ENCODE results near the gene ABCB6.
"Not testable (repeated sequence)": the region's sequence is repeated elsewhere in the genome, so short reads cannot be mapped to it uniquely, and the experiment has no call there.

The ABCB6 gene

GRCh38 chr2:219213486-219214071 lies 5.2 kb downstream of the ABCB6 start:
- TF ChIP-seq POLR2A (IDR thresholded peaks at IDR 0.05; ENCODE audit: low read length), result no peak
- no peak for TF ChIP-seq GATA1 (IDR thresholded peaks at IDR 0.05; ENCODE audit: low read depth, low read length)
- no peak for DNase-seq

GRCh38 chr2:219213026-219213415 lies 5.7 kb downstream of the ABCB6 start:
- no peak for DNase-seq
- TF ChIP-seq POLR2A (IDR thresholded peaks at IDR 0.05; ENCODE audit: low read length) (no peak), GATA1 (IDR thresholded peaks at IDR 0.05; ENCODE audit: low read depth, low read length) (no peak)

- no peak for TF ChIP-seq GATA1 (IDR thresholded peaks at IDR 0.05; ENCODE audit: low read depth, low read length)
- peak; percentile 1 for TF ChIP-seq POLR2A (IDR thresholded peaks at IDR 0.05; ENCODE audit: low read length)
- DNase-seq, result no peak
Observed at GRCh38 chr2:219210886-219211362, 7.8 kb downstream of the ABCB6 start.

- peak; percentile 34 for TF ChIP-seq POLR2A (IDR thresholded peaks at IDR 0.05; ENCODE audit: low read length)
- TF ChIP-seq GATA1 (IDR thresholded peaks at IDR 0.05; ENCODE audit: low read depth, low read length), result no peak
Observed at GRCh38 chr2:219210196-219210885, 8.4 kb downstream of the ABCB6 start.

GRCh38 chr2:219209236-219210195 lies 9.2 kb downstream of the ABCB6 start:
- no peak for DNase-seq
- TF ChIP-seq POLR2A (IDR thresholded peaks at IDR 0.05; ENCODE audit: low read length), result no peak
- no peak for TF ChIP-seq GATA1 (IDR thresholded peaks at IDR 0.05; ENCODE audit: low read depth, low read length)

More at GRCh38 chr2:219210196-219210885, 8.4 kb downstream of the ABCB6 start:
- DNase-seq, result no peak

- peak; percentile 13 for TF ChIP-seq POLR2A (IDR thresholded peaks at IDR 0.05; ENCODE audit: low read length)
- TF ChIP-seq GATA1 (IDR thresholded peaks at IDR 0.05; ENCODE audit: low read depth, low read length), result no peak
- DNase-seq, result peak in 1 of 2 experiments; percentile 48
Observed at GRCh38 chr2:219207884-219208740, 10.6 kb downstream of the ABCB6 start.

GRCh38 chr2:219207134-219207883 lies 11.4 kb downstream of the ABCB6 start:
- no peak for DNase-seq
- TF ChIP-seq GATA1 (IDR thresholded peaks at IDR 0.05; ENCODE audit: low read depth, low read length) (no peak), POLR2A (IDR thresholded peaks at IDR 0.05; ENCODE audit: low read length) (peak; percentile 19)

- peak; percentile 97 for TF ChIP-seq POLR2A (IDR thresholded peaks at IDR 0.05; ENCODE audit: low read length)
- TF ChIP-seq GATA1 (IDR thresholded peaks at IDR 0.05; ENCODE audit: low read depth, low read length), result no peak
- DNase-seq, result peak; percentile 95 to 97
Observed at GRCh38 chr2:219206328-219207133, 12.2 kb downstream of the ABCB6 start, which contains the start of gene ZFAND2B. Gene ZFAND2B, plus strand, starts transcription at chr2:219206782. Its CDS starts 206 bp downstream, at chr2:219206988.

- no peak for TF ChIP-seq POLR2A (IDR thresholded peaks at IDR 0.05; ENCODE audit: low read length)
- TF ChIP-seq GATA1 (IDR thresholded peaks at IDR 0.05; ENCODE audit: low read depth, low read length), result no peak
Observed at GRCh38 chr2:219205981-219206327, 12.8 kb downstream of the ABCB6 start.

GRCh38 chr2:219205165-219205538 lies 13.6 kb downstream of the ABCB6 start:
- no peak for DNase-seq
- TF ChIP-seq GATA1 (IDR thresholded peaks at IDR 0.05; ENCODE audit: low read depth, low read length) (no peak), POLR2A (IDR thresholded peaks at IDR 0.05; ENCODE audit: low read length) (no peak)

More at GRCh38 chr2:219205981-219206327, 12.8 kb downstream of the ABCB6 start:
- DNase-seq, result no peak

- no peak for DNase-seq
- TF ChIP-seq GATA1 (IDR thresholded peaks at IDR 0.05; ENCODE audit: low read depth, low read length) (no peak), POLR2A (IDR thresholded peaks at IDR 0.05; ENCODE audit: low read length) (no peak)
Observed at GRCh38 chr2:219204425-219205164, 14.2 kb downstream of the ABCB6 start.

- not testable (repeated sequence) for DNase-seq
Observed at GRCh38 chr2:219201331-219201730, 17.4 kb downstream of the ABCB6 start.

Data from erythroblast (primary cell).